ENCODE measurements around the gene NLRP13.

DNA sequence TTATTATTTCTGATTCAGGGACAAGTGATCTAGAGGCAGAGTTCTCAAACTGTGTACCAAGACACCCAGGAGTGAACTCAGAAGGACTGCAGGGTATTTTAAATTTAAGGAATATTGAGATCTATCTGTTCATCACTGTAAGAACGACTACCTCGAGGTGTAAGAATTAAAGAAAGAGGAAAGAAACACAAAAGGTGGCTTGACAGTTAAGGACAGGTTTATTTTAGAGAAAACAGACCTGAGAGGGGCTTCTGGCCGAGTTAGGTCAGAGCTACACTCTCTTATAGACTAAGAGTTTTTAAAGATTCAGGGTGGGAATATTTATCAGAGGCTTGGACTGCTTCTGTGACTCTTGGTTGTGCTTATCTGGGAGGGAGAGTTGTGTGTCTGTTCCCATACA, 41.8 kb upstream of the NLRP13 start:
- TF ChIP-seq, protein P1, sequence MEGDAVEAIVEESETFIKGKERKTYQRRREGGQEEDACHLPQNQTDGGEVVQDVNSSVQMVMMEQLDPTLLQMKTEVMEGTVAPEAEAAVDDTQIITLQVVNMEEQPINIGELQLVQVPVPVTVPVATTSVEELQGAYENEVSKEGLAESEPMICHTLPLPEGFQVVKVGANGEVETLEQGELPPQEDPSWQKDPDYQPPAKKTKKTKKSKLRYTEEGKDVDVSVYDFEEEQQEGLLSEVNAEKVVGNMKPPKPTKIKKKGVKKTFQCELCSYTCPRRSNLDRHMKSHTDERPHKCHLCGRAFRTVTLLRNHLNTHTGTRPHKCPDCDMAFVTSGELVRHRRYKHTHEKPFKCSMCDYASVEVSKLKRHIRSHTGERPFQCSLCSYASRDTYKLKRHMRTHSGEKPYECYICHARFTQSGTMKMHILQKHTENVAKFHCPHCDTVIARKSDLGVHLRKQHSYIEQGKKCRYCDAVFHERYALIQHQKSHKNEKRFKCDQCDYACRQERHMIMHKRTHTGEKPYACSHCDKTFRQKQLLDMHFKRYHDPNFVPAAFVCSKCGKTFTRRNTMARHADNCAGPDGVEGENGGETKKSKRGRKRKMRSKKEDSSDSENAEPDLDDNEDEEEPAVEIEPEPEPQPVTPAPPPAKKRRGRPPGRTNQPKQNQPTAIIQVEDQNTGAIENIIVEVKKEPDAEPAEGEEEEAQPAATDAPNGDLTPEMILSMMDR (IDR thresholded peaks at IDR 0.05; ENCODE audit: low read depth, low read length): no peak
- TF ChIP-seq POLR2A (IDR thresholded peaks at IDR 0.05; ENCODE audit: extremely low read depth, insufficient read length) (no peak), MYC (IDR thresholded peaks at IDR 0.05; ENCODE audit: low read depth, low read length) (no peak)
- TF ChIP-seq, protein P2, sequence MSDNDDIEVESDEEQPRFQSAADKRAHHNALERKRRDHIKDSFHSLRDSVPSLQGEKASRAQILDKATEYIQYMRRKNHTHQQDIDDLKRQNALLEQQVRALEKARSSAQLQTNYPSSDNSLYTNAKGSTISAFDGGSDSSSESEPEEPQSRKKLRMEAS (IDR thresholded peaks at IDR 0.05; ENCODE audit: low read depth, low read length): no peak
